Choroid plexus epithelial cell (primary cell): Measurements from ENCODE around the gene OOSP4B.

ENCODE experiments used
- DNase-seq: peaks from one replicate; pipeline ENCODE4 v3.0.0-alpha.2; 2010; ENCODE audit warnings: low read depth
- H3K4me3 ChIP-seq: 2 replicates; pipeline ENCODE4 v1.5.1; 2011; ENCODE audit warnings: low read depth, mild to moderate bottlenecking, control low read depth, low read length, moderate library complexity
- CTCF ChIP-seq: conservative IDR thresholded peaks from 2 replicates; pipeline ENCODE4 v1.5.1; 2011; ENCODE audit warnings: low read depth, mild to moderate bottlenecking, control low read depth, inconsistent platforms, low read length, moderate library complexity

The OOSP4B gene

GRCh38 chr11:59984368-59984767, 32.6 kb upstream of the OOSP4B start:
- no peak for DNase-seq
- no peak overlapping the region for H3K4me3 ChIP-seq
- no peak for TF ChIP-seq CTCF

- no peak overlapping the region for H3K4me3 ChIP-seq
- no peak for TF ChIP-seq CTCF
Measured at GRCh38 chr11:59990421-59990820, 26.6 kb upstream of the OOSP4B start.

GRCh38 chr11:59992425-59992824, 24.6 kb upstream of the OOSP4B start:
- TF ChIP-seq CTCF, result no peak
- DNase-seq, result no peak
- H3K4me3 ChIP-seq, result no peak overlapping the region

More at GRCh38 chr11:59990421-59990820, 26.6 kb upstream of the OOSP4B start:
- no peak for DNase-seq

GRCh38 chr11:59997800-59998199, 19.2 kb upstream of the OOSP4B start:
- no peak for DNase-seq
- no peak overlapping the region for H3K4me3 ChIP-seq

GRCh38 chr11:59999691-60000090, 17.3 kb upstream of the OOSP4B start:
- no peak for DNase-seq
- H3K4me3 ChIP-seq, result no peak overlapping the region
- TF ChIP-seq CTCF, result no peak

More at GRCh38 chr11:59997800-59998199, 19.2 kb upstream of the OOSP4B start:
- TF ChIP-seq CTCF, result no peak

- no peak for TF ChIP-seq CTCF
- no peak overlapping the region for H3K4me3 ChIP-seq
- no peak for DNase-seq
Measured at GRCh38 chr11:60003729-60004128, 13.3 kb upstream of the OOSP4B start.

- DNase-seq, result no peak
- no peak for TF ChIP-seq CTCF
Measured at GRCh38 chr11:60005360-60005759, 11.6 kb upstream of the OOSP4B start.

More at GRCh38 chr11:60005360-60005759, 11.6 kb upstream of the OOSP4B start:
- H3K4me3 ChIP-seq, result no peak overlapping the region
